Fibroblast of upper back skin (primary cell): ENCODE results near the gene PRDM5.
"Not testable (repeated sequence)": the region's sequence is repeated elsewhere in the genome, so short reads cannot be mapped to it uniquely, and the experiment has no call there.

ENCODE experiments used
- DNase-seq: peaks from one replicate; pipeline ENCODE4 v3.0.0-alpha.2; 2013

The PRDM5 gene

DNA sequence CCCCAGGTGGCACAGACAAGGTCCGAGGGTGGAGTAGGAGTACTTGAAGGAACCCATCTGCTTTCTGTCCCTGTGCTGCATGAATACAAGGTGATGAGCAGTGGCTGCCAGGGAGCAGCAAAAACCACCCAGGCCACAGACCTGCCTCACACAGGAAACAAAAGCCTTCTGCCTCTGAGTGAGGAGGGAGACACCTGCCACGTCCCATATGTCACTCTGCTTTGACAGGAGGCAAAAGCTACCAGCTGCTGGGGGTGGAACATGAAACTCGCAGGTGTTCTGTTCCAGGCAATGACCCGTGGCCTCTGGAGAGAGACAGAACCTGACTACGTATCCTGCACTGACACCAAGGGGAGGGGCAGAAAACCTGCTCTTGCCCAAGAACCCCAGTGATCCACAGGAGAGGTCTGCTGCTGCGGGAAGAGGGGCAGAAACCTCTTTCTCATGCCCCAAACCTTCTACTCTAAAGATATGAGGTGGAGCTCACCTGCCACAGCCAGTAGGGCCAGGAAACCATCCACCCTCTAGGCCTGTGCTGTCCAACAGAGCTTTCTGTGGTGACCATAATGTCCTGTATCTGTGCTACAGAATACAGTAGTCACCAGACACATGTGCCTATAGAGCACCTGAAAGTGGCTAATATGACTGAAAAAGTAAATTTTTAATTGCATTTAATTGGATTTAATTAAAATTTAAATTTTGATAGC is 172.9 kb downstream of the PRDM5 start:
- no peak for DNase-seq

DNA sequence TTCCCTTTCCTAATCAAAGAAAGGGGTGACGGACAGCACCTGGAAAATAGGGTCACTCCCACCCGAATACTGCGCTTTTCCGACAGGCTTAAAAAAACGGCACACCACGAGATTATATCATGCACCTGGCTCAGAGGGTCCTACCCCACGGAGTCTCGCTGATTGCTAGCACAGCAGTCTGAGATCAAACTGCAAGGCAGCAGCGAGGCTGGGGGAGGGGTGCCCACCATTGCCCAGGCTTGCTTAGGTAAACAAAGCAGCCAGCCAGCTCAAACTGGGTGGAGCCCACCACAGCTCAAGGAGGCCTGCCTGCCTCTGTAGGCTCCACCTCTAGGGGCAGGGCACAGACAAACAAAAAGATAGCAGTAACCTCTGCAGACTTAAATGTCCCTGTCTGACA is 180.9 kb downstream of the PRDM5 start:
- not testable (repeated sequence) for DNase-seq

GRCh38 chr4:120736312-120736711 is 186.2 kb downstream of the PRDM5 start:
- no peak for DNase-seq

DNA sequence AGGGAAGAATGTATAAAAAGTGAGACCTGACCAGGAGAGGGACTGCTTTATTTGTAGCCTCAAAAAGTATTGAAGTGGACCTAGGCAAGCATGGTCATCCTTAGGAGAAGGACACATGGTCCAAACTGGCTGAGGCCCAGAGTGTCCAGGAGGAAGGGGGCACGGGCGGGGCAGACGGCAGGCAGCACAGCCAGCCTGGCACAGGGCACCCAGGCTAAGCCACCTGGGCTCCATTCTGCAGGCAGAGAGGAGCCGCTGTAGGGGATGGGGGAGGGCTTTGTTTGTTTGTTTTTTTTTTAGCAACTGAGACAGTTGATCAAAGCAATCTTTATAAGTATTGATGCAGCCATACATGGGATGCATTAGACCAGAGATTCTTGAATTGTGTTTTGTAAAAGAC is 188.6 kb downstream of the PRDM5 start:
- no peak for DNase-seq

DNA sequence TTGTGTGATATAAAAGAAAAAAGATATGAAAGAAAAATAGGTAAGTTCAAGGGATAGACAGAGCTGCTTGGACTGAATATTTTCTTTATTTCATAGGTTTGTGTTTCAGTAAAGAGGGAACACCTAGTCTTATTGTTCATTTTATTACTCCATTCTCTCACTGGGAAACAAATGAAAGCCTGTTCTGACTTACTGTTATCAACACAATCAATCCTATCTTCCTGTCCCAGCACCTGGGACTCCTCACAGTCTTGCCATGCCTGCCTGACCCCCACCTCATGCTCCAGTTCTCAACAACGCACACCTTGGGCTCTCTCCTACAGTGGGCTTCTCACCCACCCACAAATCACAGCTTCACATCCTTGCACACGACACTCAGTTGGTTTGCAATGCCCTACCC is 189.5 kb downstream of the PRDM5 start:
- no peak for DNase-seq

- peak; percentile 45 for DNase-seq
Measured at GRCh38 chr4:120731561-120731960, 191.0 kb downstream of the PRDM5 start.

DNA sequence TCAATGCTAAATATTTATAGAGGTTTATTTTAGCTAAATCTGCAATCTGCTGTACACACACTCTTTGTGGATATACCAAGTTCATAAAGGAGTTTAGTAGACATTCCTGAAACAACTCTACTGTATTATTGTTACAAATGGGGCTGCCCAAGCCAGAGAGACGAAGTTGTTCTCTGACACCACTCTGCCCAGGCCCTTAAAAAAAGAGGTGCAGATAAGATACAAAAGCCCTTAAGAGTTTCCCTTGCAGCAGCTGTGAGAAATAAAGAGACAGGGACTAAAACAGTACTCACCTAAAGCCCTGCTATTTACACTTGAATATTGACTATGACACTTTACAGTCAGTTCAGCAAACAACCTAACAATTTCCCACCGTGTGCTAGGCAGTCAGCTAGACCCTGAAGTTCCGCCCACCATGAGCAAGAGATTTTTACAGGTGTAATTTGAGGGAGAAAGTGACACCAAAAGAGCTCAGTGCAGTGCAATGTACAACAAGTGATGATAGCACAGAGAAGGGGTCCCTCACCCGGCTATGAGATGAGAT is 191.7 kb downstream of the PRDM5 start:
- DNase-seq, result no peak

DNA sequence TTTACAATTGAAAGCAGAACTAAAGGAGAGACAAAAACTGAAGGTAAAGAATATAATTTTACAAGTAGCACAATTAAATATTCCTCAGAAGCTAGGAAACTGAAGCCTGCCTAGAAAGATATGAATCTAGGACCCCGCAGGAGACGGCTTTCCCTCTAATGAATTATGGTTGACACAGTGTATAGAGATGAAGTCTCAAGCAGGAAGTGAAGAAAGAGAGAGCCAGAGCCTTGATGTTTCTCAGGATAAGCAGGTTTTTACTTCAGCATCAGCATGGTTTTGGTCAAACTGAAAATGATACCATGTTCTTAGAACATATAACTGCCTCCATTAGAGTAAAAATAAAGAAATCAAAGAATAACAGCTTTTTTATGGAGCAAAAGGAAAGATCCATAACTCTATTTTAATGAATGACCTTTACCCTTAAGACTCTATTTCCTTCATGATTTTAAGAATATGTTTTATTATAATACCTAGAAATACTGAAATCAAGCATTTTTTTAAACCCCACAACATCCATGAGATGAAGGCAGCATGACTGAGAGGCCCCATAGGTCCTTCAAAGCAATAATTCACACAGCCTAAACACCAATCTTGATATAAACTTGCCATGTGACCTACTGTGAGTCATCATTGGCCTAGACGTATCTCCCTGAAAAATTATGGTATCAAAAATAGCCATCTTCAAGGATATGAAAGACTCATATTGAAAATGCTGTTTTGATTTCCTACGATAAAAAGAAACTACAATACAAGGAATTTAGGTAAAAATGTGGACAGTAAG is 193.4 kb downstream of the PRDM5 start:
- DNase-seq, result no peak

- DNase-seq, result no peak
Measured at GRCh38 chr4:120725639-120726580, 196.6 kb downstream of the PRDM5 start.

GRCh38 chr4:120724656-120725055 is 197.9 kb downstream of the PRDM5 start:
- no peak for DNase-seq

- no peak for DNase-seq
Measured at GRCh38 chr4:120723986-120724385, 198.5 kb downstream of the PRDM5 start.

DNA sequence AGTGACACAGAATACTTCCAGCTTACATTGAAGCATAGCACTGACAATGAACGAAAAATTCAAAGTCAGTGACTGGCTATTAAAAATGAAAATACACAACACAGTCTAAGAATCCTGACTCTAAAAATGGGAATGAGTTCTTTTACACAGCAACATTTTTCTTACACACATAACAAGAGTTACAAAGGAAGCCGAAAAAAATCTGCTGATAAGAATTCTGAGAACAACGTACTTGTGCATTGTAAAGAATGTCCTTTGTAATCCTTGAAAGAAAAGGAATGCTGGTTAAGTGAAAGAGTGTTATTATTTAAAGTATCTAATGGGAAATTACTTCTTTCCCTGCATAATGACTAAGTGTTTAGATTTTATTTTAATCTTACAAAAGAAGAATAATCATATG is 199.4 kb downstream of the PRDM5 start:
- DNase-seq, result no peak

DNA sequence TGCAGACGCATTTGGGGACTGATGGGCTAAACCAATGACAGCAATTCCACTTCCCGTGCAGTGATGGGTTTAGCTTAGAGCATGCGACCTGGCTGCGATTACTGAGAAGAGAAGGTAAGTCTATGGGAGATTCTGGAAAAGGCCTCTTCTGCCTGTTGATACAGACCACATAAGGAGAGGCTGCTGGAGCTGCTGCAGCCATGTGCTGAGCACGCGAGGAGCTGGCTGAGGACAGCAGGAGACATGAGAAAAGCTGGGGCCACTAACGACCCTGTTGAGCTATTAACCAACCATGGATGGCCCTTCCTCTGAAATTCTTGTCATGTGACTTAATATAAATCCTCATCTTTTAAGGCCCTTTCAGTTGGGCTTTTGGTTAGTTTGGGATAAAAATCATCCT is 199.9 kb downstream of the PRDM5 start:
- DNase-seq, result no peak

DNA sequence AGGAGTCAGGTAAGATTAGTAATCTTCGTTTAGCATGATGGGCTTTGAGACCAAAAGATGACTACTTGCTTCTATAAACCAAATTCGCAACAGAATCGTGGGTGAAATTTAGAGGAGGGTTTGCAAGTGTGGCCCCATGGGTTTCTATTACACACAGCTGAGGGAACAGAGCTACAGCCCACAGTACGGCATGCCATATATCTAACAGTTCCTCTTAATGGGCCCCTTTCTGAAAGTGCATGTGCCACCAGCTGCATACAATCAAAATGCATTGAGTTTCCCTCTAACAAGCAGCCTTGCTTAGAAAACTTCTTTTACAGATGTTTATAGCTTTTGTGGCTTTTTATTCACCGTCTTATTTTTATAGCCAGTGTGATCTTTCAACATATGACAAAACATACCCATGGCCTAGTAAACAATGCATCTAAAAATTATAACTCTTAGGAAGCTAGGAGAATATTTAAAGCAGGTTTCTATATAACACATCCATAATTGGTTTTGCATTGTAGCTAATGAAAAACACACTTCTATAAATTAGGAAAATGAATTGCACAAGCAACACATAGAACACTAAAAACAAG is 202.1 kb downstream of the PRDM5 start:
- DNase-seq, result no peak

DNA sequence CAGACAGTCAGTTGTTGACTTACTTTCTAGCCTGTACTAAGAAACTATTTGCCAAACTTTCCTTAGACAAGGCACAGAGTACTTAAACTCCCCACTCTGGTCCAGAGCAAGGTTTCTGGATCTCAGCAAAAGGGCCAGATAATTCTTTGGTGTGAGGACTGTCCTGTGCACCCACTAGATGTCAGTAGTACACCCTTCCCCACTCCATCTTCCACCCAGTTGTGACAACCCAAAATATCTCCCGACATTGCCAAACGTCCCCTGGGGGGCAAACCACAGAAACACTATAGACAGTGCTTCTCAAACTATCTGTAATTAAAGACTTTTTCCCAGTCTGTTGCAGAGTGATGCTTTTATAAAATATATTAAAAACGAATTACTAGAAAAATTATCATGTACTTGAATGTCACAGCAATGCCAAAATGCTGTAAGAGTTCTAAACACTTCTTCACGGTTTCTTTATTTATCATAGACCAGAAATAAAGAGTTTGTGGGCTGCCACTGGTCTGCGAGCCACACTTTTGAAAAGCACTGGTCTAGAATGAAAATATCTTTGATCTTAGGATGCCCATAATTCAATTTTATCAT is 203.5 kb downstream of the PRDM5 start:
- DNase-seq, result peak; percentile 72

DNA sequence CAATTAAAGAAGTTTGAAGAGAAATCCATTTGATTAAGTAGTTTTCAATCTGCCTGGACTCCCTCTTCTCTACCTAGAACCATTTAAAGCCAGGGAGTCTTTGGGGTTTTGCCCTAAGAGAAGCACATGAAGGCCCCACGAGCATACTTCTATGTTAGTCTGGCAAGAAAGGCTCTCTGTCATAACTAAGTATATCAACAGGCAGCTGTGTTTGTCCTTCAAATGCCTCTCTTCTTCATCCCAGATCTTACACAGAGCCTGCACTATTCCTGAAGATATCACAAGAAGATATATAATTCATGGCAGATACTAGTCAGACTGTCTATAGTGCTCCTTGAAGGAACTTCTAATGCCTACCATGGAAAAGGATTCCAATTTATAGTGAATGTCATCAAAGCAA is 206.2 kb downstream of the PRDM5 start:
- DNase-seq, result no peak

GRCh38 chr4:120714417-120715010 is 208.0 kb downstream of the PRDM5 start:
- no peak for DNase-seq

DNA sequence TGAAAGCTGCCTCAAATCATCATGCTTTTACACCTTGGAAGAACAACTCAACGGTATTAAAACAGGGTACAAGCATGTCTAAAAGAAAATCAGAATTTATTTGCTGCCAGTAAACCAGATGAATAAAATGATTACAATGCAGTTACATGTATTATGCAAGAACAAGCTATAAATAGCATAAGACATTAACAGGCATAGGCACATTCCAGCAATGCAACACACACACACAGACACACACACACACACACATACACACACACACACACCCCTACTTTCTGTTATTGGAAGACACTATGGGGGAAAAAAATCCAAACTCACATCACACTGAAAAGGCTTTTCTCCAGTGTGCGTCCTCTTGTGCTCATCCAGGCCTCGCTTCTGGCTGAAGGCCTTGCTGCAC is 212.5 kb downstream of the PRDM5 start:
- peak; percentile 80 for DNase-seq

- peak; percentile 25 for DNase-seq
Measured at GRCh38 chr4:120704538-120704937, 218.0 kb downstream of the PRDM5 start.

- no peak for DNase-seq
Measured at GRCh38 chr4:120703908-120704307, 218.6 kb downstream of the PRDM5 start.

DNA sequence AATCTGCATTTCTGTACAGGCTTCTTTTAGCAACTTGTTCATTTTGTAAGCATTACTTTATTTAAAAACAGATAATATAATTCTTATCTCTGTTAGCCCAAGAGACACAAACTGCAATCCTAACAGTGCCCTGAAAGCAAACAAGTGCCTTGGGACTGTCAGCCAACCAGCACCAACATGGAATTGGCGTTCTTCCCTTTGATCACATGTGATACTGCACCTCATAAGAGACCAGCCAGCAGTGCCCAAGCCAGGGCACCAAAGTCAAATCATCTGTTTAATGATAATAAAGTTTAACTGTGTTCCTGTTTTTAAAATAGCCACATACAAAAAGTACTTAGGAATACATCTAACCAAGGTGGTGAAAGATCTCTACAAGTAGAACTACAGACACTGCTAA is 223.2 kb downstream of the PRDM5 start:
- DNase-seq, result no peak

DNA sequence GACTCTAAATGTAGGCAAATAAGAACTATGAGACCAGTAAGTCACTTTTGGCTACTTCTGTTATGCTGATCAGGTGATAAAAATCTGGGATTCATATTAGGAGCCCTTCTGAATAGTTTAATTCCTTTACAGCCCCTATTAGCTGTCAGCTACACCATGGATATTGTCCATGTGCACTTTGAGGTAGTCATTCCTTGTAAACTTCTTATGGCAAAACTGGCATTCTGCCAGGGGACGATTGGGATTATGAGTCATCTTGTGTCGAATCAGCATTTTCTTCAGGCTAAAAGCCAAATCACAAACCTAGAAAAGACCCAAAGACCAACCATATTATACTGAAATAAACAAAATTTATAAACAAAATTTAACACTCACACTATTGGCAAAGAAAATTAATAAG is 227.6 kb downstream of the PRDM5 start:
- DNase-seq, result peak; percentile 77
